ENCODE results near the gene MTHFD2L.
"Not testable (repeated sequence)": the region's sequence is repeated elsewhere in the genome, so short reads cannot be mapped to it uniquely, and the experiment has no call there.

MTHFD2L gene

GRCh38 chr4:74157561-74158465 lies at the start of gene MTHFD2L:
Gene MTHFD2L (plus strand): TSS chr4:74158118. CDS start chr4:74158139, 21 bp downstream.
- DNase-seq: peak; percentile 84 to 88

- DNase-seq: no peak
Observed at GRCh38 chr4:74108457-74109115, 49.3 kb upstream of the MTHFD2L start.

DNA sequence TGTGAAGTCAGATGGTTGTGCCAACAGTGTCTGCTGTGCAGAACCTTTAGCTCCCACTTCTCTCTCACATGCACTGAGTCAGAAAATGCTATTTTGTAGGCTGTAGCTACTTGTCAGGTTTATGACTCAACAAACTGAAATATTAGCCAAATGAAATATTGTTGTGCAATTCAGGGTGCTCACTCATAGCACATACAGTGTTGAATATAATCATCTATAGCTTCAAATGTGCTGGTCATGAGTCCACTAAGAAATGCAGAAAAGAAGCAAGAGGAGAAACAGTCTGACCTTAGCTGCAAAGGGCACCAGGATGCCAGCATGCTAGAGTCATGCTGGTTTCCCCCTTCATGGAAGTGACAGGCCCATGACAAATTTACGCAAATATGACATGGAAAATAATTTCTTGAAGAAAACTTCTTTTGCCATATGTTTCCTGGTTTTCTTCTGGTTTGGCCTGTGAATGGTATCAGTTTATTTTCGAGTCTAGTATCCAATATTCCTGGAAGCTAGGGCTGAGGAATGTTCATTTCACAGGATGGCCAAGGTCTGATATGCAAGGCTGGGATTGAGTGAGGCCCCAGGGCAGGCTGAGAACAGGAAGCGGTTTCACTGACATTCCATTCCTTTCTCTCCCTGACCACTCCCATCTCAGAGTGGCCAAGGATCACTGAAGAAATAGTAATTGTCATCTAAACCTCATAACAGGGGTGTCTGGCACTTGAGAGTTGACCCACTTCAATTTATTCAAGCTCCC lies 48.6 kb upstream of the MTHFD2L start:
- DNase-seq: no peak

DNA sequence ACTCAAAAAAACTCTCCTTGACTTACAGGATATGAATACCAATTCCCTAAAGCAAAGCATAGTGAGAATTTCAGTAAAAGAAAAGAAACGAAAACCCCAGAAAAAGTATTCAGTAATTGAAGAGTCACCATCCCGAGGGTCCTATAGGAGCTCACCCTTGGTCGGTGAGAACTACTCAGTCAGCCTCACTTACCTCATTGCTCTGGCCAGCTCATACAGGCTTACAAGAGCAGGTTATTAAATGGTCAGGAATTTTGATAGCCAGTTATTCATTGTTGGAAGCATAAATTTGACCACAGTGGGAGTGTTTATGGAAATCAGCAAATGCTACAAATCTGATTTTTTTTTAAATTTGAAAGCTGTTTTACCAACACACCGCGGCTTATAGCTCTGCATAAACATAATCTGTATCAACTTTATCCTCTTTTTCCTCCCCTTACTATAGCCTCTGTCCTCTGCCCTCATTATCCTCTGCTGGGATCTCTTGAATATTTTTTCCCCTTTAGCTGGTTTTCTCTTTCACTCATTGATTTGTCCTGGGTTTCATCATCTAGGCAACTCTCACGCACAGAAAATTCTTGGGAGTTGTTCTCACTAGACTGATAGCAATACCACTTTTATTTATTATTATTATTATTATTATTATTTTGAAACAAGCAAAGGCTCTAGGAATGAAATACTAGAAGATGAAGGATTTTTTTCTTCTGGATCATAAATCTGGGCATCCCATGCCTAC lies 47.9 kb upstream of the MTHFD2L start:
- DNase-seq: no peak

GRCh38 chr4:74110670-74111069 lies 47.2 kb upstream of the MTHFD2L start:
- no peak for DNase-seq

DNA sequence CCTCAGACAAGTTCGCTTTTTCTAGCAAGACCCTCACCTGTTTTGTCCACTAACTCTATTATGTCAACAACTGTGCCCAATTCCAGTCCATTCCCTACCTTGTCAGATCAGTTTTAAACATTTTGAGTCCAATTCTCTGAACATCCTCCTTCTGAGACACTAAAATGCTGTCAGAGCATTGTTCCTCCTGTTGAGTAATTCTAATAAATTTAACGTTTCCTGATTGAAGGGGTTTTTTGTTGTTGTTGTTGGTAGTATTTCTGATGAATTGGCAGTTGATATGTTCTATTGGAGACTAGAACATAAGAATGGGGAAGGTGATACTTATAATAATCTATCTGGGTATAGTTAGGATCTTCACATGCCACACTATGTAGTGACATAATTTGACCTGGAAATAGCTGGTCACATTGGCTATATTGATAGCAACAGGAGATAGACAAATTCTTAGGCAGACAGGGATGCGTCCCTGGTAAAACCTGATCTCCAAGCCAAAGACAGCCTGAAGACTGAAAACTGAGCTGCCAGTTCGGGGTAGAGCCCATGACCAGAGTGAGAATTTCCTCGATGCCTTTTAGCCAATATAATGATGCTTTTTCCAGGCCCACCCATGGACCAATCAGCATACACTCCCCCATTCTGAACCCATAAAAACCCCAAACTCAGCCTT lies 46.5 kb upstream of the MTHFD2L start:
- DNase-seq: no peak

DNA sequence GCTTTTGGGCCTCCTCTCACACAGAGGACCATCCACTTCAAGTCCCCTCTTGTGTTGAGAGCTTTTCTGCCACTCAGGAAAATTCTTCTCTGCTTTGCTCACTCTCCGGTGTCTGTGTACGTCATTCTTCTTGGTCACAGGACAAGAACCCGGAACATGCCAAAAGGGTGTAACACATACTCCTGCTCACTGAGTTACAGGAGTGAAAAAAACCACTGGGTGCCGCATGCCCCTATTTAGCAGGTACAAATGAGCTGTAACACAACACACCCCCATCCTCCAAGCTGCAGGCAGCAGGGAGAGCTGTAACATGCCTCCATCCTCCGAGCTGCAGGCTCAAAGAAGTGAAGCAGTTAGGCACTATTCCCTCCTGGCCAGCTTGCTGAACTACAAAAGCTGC lies 45.9 kb upstream of the MTHFD2L start:
- no peak for DNase-seq

DNA sequence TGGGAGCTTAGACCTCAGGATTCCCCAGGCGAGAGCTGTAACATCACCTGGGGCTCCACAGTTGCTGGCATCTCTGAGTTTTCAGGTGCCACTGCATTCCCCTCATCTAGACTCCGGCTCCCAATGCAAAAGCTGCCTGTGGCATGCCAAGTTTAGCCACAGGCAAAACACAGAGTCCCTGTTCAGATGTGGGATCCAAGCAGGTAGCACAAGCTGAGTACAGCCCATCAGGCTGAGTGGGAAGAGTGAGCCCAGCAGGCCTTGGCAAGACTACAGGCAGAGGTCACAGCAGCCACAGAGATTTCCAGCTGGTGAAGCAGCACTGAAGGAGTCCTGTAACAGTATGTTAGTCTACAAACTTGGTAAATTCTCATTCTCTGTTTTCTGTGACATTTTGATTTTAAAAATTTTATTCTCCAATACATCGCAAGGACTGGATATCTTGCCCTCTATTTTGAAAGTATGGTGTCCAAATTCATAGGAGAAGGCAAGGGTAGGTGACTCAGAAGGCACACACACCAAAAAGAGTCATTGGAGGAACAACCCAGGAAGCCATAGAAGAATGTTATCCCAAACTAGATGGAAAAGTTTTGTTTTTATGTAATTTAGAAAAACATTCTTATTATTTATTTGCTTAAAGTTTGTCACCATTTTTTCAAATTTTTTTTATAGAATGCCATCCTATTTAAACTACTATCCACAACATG lies 45.4 kb upstream of the MTHFD2L start:
- DNase-seq: no peak

DNA sequence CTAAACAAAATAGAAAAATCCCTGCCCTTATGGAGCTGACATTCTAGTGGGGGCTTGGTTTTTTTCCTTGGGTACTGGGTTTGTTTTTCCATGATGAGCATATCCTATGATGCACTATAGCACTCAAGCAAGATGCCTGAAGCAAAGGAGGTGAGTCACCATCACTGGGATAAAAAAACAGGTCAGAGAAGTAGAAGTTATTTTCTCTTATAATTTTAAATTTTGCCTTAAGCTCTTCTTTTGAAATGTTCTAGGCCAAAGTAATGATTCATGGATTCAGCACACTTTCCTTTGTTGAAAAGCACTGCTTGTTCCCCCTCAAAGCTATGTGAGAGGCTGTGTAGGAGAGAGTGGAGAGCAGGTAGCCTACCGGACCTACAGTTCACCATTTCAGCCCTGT lies 43.7 kb upstream of the MTHFD2L start:
- DNase-seq: no peak

GRCh38 chr4:74117024-74117534 lies 40.8 kb upstream of the MTHFD2L start:
- no peak for DNase-seq

GRCh38 chr4:74118600-74119338 lies 39.1 kb upstream of the MTHFD2L start:
- no peak for DNase-seq

DNA sequence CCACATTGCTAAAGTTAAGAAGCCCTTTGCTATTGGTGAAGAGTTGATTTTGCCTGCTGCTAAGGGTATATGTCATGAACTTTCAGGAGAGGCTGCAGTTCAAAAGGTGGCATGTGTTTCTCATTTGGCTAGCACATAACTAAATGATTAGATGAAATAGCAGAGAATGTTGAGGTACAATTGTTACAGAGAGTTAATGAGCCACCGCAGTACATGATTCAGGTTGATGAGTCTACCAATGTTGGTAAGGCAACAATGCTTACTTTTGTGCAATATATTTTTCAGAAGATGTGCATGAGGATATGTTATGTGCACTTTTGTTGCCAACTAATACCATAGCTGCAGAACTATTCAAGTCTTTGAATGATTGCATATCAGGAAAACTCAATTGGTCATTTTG lies 37.8 kb upstream of the MTHFD2L start:
- no peak for DNase-seq

DNA sequence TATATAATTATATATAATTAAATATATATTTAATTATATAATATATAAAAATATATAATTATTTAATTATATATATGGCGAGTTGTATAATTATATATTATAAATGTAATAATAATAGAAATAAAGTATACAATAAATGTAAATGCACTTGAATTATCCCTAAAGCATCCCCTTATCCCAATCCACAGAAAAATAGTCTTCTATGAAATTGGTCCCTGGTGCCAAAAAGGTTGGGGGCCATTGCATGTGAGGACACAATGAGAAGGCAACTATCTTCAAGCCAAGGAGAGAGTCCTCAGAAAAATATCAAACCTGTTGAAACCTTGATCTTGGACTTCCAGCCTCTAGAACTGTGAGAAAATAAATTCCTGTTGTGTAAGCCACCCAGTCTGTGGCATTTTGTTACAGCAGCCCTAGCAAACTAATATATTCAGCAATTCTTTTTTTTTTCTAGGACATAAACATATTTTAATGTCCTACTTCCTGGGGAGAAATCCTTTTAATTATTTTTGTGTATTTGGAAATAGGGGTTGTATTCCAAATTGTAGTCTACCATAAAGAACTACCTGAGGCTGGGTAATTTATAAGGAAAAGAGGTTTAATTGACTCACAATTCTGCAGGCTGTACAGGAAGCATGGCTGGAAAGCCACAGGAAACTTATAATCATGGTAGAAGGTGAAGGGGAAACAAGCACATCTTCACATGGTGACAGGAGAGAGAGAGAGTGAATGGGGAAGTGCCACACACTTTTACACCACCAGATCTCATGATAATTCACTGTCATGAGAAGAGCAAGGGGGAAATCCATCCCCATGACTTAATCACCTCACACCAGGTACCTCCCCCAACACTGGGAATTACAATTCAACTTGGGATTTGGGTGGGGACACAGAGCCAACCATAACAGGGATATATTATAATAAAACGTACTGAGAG lies 36.0 kb upstream of the MTHFD2L start:
- no peak for DNase-seq

DNA sequence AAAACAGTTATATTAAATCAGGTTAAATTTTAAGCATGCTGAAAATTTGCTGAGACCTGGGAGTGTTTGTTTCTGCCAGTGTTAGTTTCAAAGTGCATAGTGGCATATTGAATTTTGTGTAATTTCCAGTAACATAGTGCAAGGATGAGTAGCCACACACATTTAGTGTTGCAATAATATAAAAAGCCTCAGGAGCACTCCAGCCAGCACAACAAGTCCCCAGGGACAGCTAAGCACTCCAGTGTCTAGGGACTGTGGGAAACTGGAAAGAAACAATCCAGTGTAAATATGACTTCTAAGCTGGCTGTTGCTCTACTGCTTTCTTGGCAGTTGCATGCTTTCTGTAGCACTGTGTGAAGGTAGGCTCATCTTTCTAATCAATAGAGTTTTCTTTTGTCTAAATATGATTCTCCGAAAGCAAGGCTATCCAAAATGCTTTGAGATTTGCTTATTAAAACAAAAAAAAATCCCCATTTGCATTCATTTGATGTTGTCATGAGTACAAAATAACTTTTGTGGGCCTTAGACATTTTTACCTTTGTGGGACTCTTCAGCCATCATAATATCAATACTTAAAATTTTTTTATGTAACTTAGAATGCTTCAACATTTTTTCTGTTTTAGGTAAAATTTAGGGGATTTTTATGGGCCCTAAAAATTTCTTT lies 34.7 kb upstream of the MTHFD2L start:
- DNase-seq: peak; percentile 2 to 21

- DNase-seq: no peak
Observed at GRCh38 chr4:74125029-74125428, 32.9 kb upstream of the MTHFD2L start.

- DNase-seq: no peak
Observed at GRCh38 chr4:74127745-74128144, 30.2 kb upstream of the MTHFD2L start.

DNA sequence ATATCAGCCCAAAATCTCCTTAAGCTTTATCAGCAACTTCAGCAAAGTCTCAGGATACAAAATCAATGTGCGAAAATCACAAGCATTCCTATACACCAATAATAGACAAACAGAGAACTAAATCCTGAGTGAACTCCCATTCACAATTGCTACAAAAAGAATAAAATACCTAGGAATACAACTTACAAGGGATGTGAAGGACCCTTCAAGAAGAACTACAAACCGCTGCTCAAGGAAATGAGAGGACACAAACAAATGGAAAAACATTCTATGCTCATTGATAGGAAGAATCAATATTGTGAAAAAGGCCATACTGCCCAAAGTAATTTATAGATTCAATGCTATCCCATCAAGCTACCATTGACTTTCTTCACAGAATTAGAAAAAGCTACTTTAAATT lies 27.1 kb upstream of the MTHFD2L start:
- not testable (repeated sequence) for DNase-seq

GRCh38 chr4:74132188-74132587 lies 25.7 kb upstream of the MTHFD2L start:
- DNase-seq: not testable (repeated sequence)

DNA sequence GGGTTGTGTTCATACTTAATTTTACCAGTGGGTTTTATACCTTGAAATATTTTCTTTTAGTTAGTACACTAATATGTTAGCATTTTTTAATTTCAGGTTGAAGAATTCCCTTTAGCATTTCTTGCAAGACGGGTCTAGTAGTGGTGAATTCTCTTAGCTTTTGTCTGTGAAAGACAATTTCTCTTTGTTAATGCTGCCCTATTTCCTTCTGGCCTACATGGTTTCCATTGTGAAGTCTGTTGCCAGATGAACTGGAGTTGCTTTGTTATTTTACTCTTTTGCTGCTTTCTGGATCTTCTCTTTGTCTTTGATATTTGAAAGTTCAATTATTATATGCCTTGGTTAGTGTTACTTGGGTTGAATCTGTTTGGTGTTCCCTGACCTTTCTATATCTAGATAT lies 25.0 kb upstream of the MTHFD2L start:
- DNase-seq: no peak
